GF-D8 (cell line): ENCODE data around the gene SMAGP.

Source experiments
- DNase-seq: peaks from one replicate; lab custom pipeline; 2025; lab: John Stamatoyannopoulos, UW

The SMAGP gene

DNA sequence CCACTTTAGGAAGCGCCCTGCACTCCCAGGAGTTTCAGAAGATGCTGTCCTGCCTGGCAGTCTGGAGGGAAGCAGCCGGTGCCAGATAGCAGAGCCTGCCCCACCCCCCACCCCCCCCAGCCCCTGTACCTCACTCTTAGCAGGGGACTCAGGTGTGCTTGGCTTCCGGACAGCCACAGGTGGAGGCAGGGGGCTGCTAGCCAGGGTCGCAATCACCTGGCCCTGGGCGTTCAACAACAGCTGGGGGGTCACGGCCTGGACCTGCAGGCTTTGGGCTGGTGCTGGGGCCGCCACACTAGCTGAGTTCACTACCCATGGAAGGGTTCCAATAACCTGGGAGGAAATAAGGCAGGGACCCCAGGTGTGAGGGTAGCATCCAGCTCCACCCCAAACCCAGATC, 74.4 kb downstream of the SMAGP start:
- no peak for DNase-seq
